ENCODE data around the gene HIPK2. TPM values are rescaled to one million over a fixed set of nuclear protein-coding genes. Genes with fewer than 3 reads are reported as not detected.

The HIPK2 gene
- total and polyA plus RNA-seq, 2 donors (not counting 3 experiments of a cell fraction or from before 2014, with no cell fraction given), result 9.0 to 43.8 TPM

- no peak overlapping the region for H3K4me3 ChIP-seq (replicated peaks in 1 of 3; ENCODE audit: insufficient read depth in 1 of 3, low read depth in 1 of 3, low read length in 3 of 3)
- FAIRE-seq (no peak), DNase-seq (ENCODE audit: low read depth, low spot score) (no peak)
- H3K9me3 ChIP-seq (replicated peaks; ENCODE audit: control insufficient read depth, insufficient read depth, low read length), result no peaks in the 10 kb centered on the region
- ChIA-PET POLR2A (no interaction called here), CTCF (interaction anchor here (7.0 kb wide), 1 partner anchor 9 kb away, joined by 60 read pairs; no protein-coding TSS in a partner anchor)
- H2AFZ ChIP-seq (ENCODE audit: low read depth, low read length), result no peak overlapping the region
- intact Hi-C loops (cut with micrococcal nuclease), result no loop called here
- dilution Hi-C loops (cut with MboI; ENCODE audit: extremely low pct_ligation_motif_present, low sequenced_read_pairs), result no loop called here
- no TSS peak for BruUV-seq (replicated peaks)
- H3K79me2 ChIP-seq (ENCODE audit: control insufficient read depth, insufficient read depth, low read length), result no peaks in the 10 kb centered on the region
- no peak for TF ChIP-seq POLR2A (IDR thresholded peaks at IDR 0.05; ENCODE audit: low read depth, low read length)
- TF ChIP-seq GATA2 (IDR thresholded peaks at IDR 0.05; ENCODE audit: insufficient read depth, insufficient read length, low read depth, low read length), result no peak
- no peak for TF ChIP-seq FOS (IDR thresholded peaks at IDR 0.05; ENCODE audit: borderline replicate concordance, insufficient read depth, low read length)
- TF ChIP-seq MYC (IDR thresholded peaks at IDR 0.05; ENCODE audit: low read depth, low read length), result no peak
- H4K20me1 ChIP-seq (replicated peaks; ENCODE audit: control insufficient read depth, extremely low read depth, insufficient read depth, low read length), result no peaks in the 10 kb centered on the region
- H3K4me2 ChIP-seq (ENCODE audit: insufficient read depth, low read length), result no peak overlapping the region
- no peak overlapping the region for H3K27ac ChIP-seq (ENCODE audit: insufficient read depth, low read depth, low read length)
- peaks cover 25 to 38% of the 10 kb centered on the region in 2 experiments for H3K36me3 ChIP-seq (ENCODE audit: control insufficient read depth in 2 of 2, extremely low read depth in 1 of 2, insufficient read depth in 2 of 2, low read length in 2 of 2)
- H3K4me1 ChIP-seq (ENCODE audit: control insufficient read depth, extremely low read depth, insufficient read depth, low read length), result no peaks in the 10 kb centered on the region
- H3K9ac ChIP-seq (replicated peaks; ENCODE audit: extremely low read depth, insufficient read depth, low read length), result no peak overlapping the region
- no peaks in the 10 kb centered on the region for H3K27me3 ChIP-seq (ENCODE audit: control insufficient read depth in 2 of 2, insufficient read depth in 2 of 2, low read length in 2 of 2)
- H3K9me1 ChIP-seq (replicated peaks; ENCODE audit: control insufficient read depth, extremely low read depth, insufficient read depth, low read length), result no peaks in the 10 kb centered on the region
Observed at GRCh38 chr7:139592801-139593461, 184.9 kb downstream of the HIPK2 start.

DNA sequence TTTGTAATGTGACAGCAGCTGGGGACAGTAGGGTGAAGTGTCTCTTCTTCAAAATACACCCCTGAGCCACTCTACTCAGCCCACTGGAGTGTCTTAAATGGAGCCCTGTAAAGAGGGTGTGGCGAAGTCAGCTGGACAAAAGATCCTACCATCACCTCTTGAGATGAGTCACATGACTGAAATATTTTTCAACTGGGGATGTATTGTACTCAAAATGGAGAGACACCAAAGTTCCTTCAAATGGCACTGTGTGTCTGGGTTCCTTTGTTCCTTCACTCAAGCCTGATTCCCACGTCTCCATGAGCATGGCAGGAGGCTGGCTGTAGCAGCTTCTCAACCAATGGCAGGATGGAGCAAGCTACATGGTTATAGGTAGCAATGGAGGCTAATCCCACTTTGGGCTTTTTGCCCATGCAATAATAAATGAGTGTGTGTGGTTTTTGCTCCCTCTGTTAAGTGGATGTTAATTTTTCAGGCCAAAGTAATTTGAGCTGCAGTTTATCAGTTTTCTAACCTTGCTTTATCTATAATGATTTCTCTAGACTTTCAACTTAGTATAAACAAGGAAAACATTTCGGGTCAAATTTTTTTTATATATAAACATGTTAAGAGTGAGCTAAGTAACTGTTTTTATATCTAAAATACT is 186.1 kb downstream of the HIPK2 start:
- ChIA-PET CTCF (interaction anchor here (7.0 kb wide), 1 partner anchor 10 kb away, joined by 60 read pairs; no protein-coding TSS in a partner anchor), POLR2A (no interaction called here)
- Histone ChIP-seq H3K9me3 (replicated peaks; ENCODE audit: control insufficient read depth, insufficient read depth, low read length) (no peaks in the 10 kb centered on the region), H3K9me1 (replicated peaks; ENCODE audit: control insufficient read depth, extremely low read depth, insufficient read depth, low read length) (no peaks in the 10 kb centered on the region), H3K27ac (ENCODE audit: insufficient read depth, low read depth, low read length) (no peak overlapping the region), H3K4me3 (replicated peaks in 1 of 3; ENCODE audit: insufficient read depth in 1 of 3, low read depth in 1 of 3, low read length in 3 of 3) (no peak overlapping the region), H2AFZ (ENCODE audit: low read depth, low read length) (no peak overlapping the region), H3K79me2 (ENCODE audit: control insufficient read depth, insufficient read depth, low read length) (no peaks in the 10 kb centered on the region), H3K27me3 (ENCODE audit: control insufficient read depth in 2 of 2, insufficient read depth in 2 of 2, low read length in 2 of 2) (no peaks in the 10 kb centered on the region), H3K9ac (replicated peaks; ENCODE audit: extremely low read depth, insufficient read depth, low read length) (no peak overlapping the region), H3K4me2 (ENCODE audit: insufficient read depth, low read length) (no peak overlapping the region), H3K4me1 (ENCODE audit: control insufficient read depth, extremely low read depth, insufficient read depth, low read length) (no peaks in the 10 kb centered on the region), H4K20me1 (replicated peaks; ENCODE audit: control insufficient read depth, extremely low read depth, insufficient read depth, low read length) (no peaks in the 10 kb centered on the region), H3K36me3 (ENCODE audit: control insufficient read depth in 2 of 2, extremely low read depth in 1 of 2, insufficient read depth in 2 of 2, low read length in 2 of 2) (peaks cover 24 to 33% of the 10 kb centered on the region in 2 experiments)
- dilution Hi-C loops (cut with MboI; ENCODE audit: extremely low pct_ligation_motif_present, low sequenced_read_pairs) (no loop called here), intact Hi-C loops (cut with micrococcal nuclease) (no loop called here)
- no peak for FAIRE-seq
- TF ChIP-seq CTCF (IDR thresholded peaks at IDR 0.05; ENCODE audit: extremely low read depth in 1 of 2, insufficient read depth in 1 of 2, low read depth in 1 of 2, low read length in 2 of 2), result no peak
- no peak for TF ChIP-seq MYC (IDR thresholded peaks at IDR 0.05; ENCODE audit: low read depth, low read length)
- TF ChIP-seq JUN (IDR thresholded peaks at IDR 0.05; ENCODE audit: borderline replicate concordance, insufficient read depth, insufficient read length, low read depth), result no peak
- no peak for TF ChIP-seq POLR2AphosphoS5 (IDR thresholded peaks at IDR 0.05; ENCODE audit: insufficient read depth, low read depth, low read length)
- no peak for TF ChIP-seq GATA2 (IDR thresholded peaks at IDR 0.05; ENCODE audit: insufficient read depth, insufficient read length, low read depth, low read length)
- TF ChIP-seq POLR2A (IDR thresholded peaks at IDR 0.05; ENCODE audit: low read depth, low read length), result no peak
- TF ChIP-seq MAX (IDR thresholded peaks at IDR 0.05; ENCODE audit: insufficient read depth, insufficient read length), result no peak
- TF ChIP-seq FOS (IDR thresholded peaks at IDR 0.05; ENCODE audit: borderline replicate concordance, insufficient read depth, low read length), result no peak
- no peak for TF ChIP-seq EZH2 (IDR thresholded peaks at IDR 0.05; ENCODE audit: borderline replicate concordance, low read depth, low read length, severe bottlenecking)
- no TSS peak for BruUV-seq (replicated peaks)
- no peak for DNase-seq (ENCODE audit: low read depth, low spot score)

Measured in endothelial cell of umbilical vein (primary cell).